Cardiac muscle cell (in vitro differentiated cells and primary cell): ENCODE data around the gene TPSB2. TPM values are rescaled to one million over a fixed set of nuclear protein-coding genes. Genes with fewer than 3 reads are reported as not detected.

Experiments
- DNase-seq, 2 donors: peaks; one replicate each; pipeline versions ENCODE4 v3.0.0 to v3.0.0-alpha.2; 2010 to 2017; ENCODE audit warnings: low read depth in 1 of 2, low spot score in 1 of 2
- H3K27ac ChIP-seq: fragments of 200-600 bp; sonication (generic); 2 replicates; pipeline ENCODE4 v1.5.1; 2016
- H3K27me3 ChIP-seq: fragments of 200-600 bp; sonication (generic); 2 replicates; pipeline ENCODE4 v1.6.0; 2016; ENCODE audit warnings: control low read depth
- H3K36me3 ChIP-seq: fragments of 200-600 bp; sonication (generic); 2 replicates; pipeline ENCODE4 v1.5.1; 2016; ENCODE audit warnings: control low read depth
- H3K4me1 ChIP-seq: fragments of 200-600 bp; sonication (generic); 2 replicates; pipeline ENCODE4 v1.8.1; 2017; ENCODE audit warnings: low read depth, mild to moderate bottlenecking, mixed run types
- H3K4me3 ChIP-seq: fragments of 200-600 bp; sonication (generic); 2 replicates; pipeline ENCODE4 v1.5.1; 2016; ENCODE audit warnings: mild to moderate bottlenecking
- H3K9me3 ChIP-seq: fragments of 200-600 bp; sonication (generic); 2 replicates; pipeline ENCODE4 v1.5.1; 2017; ENCODE audit warnings: low read depth, mild to moderate bottlenecking, control low read depth
- CTCF ChIP-seq: IDR thresholded peaks from 2 replicates; pipeline ENCODE4 v1.5.1; 2012; ENCODE audit warnings: low read depth, mild to moderate bottlenecking, low read length
- polyA plus RNA-seq: library from polyadenylated mRNA; unstranded; fragments of >200 nt; fragmentation: Nextera tagmentation; extraction: Ambion mirVana; gene quantifications from 2 replicates; pipeline ENCODE4 v1.2.1, GENCODE V29; 2016
- total RNA-seq: library from RNA; depleted of rRNA; stranded (reverse); fragments of >200 nt; gene quantifications from 2 replicates; pipeline ENCODE4 v1.2.3, GENCODE V29; 2016

The TPSB2 gene
- total and polyA plus RNA-seq, 2 experiments from 2014 or later: not detected

- Histone ChIP-seq H3K9me3 (no peaks in the 10 kb centered on the region), H3K4me3 (no peak within 1 kb of the TSS), H3K36me3 (no peaks in the 10 kb centered on the region), H3K27me3 (no peaks in the 10 kb centered on the region), H3K27ac (no peak within 1 kb of the TSS), H3K4me1 (no peaks in the 10 kb centered on the region)
- DNase-seq: no peak
- no peak for TF ChIP-seq CTCF
These were observed 4.9 kb downstream of the TPSB2 start, which contains the start of gene TPSG1 for GRCh38 chr16:1225051-1225451. TPSG1 (minus strand) TSS chr16:1225268; CDS start chr16:1225252, 16 bp downstream.

- H3K27ac ChIP-seq: no peak overlapping the region
- TF ChIP-seq CTCF: no peak
- no peak overlapping the region for H3K4me3 ChIP-seq
- H3K36me3 ChIP-seq: no peaks in the 10 kb centered on the region
- H3K4me1 ChIP-seq: no peaks in the 10 kb centered on the region
- no peak for DNase-seq
- H3K27me3 ChIP-seq: no peaks in the 10 kb centered on the region
- H3K9me3 ChIP-seq: no peaks in the 10 kb centered on the region
These were observed 5.4 kb downstream of the TPSB2 start for GRCh38 chr16:1224558-1224957.

- H3K27ac ChIP-seq: no peak overlapping the region
- H3K4me1 ChIP-seq: no peaks in the 10 kb centered on the region
- H3K27me3 ChIP-seq: no peaks in the 10 kb centered on the region
- DNase-seq: no peak
- no peaks in the 10 kb centered on the region for H3K9me3 ChIP-seq
- H3K36me3 ChIP-seq: no peaks in the 10 kb centered on the region
- no peak overlapping the region for H3K4me3 ChIP-seq
- no peak for TF ChIP-seq CTCF
These were observed 6.4 kb downstream of the TPSB2 start for GRCh38 chr16:1223355-1224214.

- Histone ChIP-seq H3K4me1 (no peaks in the 10 kb centered on the region), H3K4me3 (no peak overlapping the region), H3K27me3 (no peaks in the 10 kb centered on the region), H3K36me3 (no peaks in the 10 kb centered on the region), H3K9me3 (no peaks in the 10 kb centered on the region), H3K27ac (no peak overlapping the region)
- DNase-seq: no peak
- TF ChIP-seq CTCF: no peak
These were observed 7.2 kb downstream of the TPSB2 start for GRCh38 chr16:1222553-1223354.

GRCh38 chr16:1221628-1222552 is 8.1 kb downstream of the TPSB2 start:
- Histone ChIP-seq H3K27ac (no peak overlapping the region), H3K9me3 (no peaks in the 10 kb centered on the region), H3K27me3 (no peaks in the 10 kb centered on the region), H3K4me1 (no peaks in the 10 kb centered on the region), H3K36me3 (no peaks in the 10 kb centered on the region), H3K4me3 (no peak overlapping the region)
- no peak for DNase-seq
- TF ChIP-seq CTCF: no peak
